G401.6 (cell line): ENCODE measurements around the gene BACE1.
A peak's percentile ranks its signal among the peaks of the same experiment; 100 is the strongest.
"Not testable (repeated sequence)": the region's sequence is repeated elsewhere in the genome, so short reads cannot be mapped to it uniquely, and the experiment has no call there.

Experiments used
- FAIRE-seq: peaks from 2 replicates; lab custom pipeline; 2012; peaks lifted over from hg19 to GRCh38; lab: Jason Lieb, UNC

BACE1 gene

DNA sequence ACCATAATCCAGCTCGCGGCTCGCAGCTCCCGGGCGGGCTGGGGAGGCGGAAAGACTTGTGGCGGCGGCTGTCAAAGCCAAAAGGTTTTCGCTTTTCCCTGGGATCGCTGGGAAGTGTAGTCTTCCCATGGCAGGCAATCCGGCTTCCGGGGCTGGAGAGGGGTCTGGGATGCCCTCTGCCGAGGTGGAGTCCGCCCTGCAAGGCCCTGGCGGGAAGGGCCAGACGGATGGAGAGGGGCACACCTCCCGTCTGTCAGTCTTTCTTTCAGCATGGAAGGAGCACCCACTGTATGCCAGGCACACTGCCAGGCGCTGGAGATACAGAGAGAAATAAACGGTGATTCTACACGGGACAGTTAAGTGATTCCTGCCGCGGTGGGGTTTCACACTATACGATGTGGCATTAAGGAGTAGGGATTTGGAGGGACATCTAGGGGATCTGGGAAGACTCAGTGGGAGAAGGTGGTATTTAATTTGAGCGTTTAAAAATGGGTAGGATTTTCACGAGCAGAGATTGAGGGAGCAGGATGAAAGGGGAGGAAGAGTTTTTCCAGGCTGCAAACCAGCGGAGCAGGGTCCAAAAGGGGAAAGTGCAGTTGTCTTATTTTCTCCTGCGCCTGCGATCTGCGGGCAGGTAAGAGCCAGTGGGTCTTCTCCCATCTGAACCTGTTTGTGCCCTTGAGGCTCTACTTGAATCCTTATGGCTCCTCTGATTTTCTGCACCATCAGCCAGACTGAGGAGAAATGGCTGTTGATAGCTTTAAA lies at the start of gene BACE1:
TSS of gene BACE1 (minus strand) at position 60 of the 765 bp plus-strand sequence. CDS start 461 bp downstream, outside the sequence.
- peak; percentile 96 for FAIRE-seq

DNA sequence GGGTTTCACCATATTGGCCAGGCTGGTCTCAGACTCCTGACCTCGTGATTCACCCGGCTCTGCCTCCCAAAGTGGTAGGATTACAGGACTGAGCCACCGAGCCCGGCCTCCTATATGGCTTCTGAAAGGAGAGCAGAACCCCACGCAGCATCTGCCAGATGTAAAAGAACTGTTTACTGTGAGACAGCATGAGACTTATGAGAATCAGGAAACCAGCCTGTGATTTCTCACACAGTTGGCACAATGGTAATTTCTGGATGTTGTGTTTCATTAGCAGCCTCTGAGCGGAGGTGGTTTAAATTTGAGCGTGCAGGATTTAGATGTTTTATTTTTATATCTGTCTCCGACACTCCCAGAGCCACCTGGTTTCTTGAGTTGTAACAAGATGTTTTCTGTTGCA lies 45.4 kb upstream of the BACE1 start:
- FAIRE-seq: no peak

DNA sequence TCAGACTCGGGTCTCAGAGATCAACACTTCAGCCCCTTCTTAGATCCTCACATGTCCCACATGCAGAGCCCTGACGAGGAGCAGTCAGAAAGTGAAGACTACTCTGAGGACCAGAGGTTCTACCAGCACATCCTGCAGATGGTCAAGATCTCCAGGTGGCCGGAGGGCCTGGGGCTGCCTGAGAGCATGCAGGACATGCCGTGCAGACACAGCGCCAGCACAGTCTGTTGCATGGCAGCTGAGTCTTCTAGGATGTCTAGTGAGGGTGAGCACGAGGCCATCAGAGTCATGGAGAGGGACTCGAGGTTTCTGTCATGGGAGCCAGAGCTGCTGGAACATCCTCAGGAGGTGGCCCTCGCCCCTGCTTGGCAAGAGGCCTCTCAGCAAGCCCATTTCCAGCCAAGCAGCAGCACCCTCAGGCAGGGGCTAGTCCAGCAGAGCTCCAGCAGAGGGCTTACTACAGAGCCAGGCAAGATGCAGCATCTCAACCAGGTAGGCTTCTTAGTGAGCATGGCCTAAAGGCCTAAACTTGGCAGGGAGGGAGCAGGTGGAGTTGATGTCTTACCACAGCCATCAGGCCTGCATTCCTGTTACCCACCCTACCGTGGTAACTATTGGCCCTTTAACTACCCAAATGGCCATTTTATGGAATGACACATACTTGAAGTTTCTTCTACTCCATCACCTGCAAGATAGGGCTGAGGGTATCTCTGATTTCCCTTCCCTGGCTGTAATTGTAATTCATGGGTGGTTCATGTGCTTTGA lies 40.3 kb upstream of the BACE1 start:
- FAIRE-seq: no peak

DNA sequence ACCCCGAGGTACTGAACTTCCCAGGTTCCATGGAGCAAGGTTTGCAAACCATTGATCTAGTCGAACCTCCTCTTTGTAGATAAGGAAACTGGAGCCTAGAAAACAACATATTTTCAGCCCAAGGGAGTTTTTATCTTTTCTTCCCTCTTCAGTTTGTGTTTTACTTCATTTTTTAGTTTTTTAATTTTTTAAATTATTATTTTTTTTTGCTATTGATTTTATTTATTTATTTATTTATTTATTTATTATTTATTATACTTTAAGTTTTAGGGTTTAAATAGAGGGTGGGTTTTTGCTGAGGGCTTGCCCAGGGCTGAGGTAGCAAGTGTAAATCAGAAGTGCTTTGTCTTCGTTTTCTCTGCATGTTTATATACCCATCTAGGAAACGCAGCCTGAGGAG lies 38.5 kb upstream of the BACE1 start:
- FAIRE-seq: peak; percentile 61

DNA sequence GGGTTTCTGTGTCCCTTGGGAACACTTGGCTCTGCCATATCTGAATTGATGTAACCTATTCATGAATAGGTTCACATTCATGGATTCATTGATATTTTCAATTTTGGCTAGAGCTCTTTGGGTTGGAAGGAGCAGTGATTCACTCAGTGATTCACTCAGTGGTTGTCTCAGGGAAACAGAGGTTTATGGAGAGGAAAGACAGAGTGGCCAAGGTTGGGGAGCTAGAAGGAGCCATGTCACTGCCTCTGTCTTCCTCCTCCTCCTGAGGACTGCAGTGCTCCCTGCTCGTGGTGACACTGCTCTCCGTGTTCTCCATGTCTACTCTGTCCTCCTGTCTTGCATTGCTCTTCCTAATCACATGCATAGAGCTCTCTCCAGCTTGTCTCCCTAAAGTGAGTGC lies 29.0 kb upstream of the BACE1 start:
- FAIRE-seq: no peak

DNA sequence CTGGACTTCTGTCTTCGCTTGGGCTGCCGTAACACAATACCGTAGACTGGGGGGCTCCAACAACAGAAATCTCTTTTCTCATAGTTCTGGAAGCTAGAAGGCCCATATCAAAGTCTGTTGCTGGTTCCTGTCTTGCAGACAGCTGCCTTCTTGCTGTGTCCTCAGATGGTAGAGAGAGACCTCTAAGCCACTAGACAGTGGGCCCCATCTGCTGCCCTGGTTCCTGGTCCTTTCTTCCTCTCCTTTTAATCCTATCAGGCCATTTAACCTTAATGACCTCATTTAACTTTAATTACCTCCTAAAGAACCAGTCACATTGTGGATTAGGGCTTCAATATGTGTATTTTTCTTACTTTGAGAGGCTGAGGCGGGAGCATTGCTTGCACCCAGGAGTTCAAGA lies 21.0 kb upstream of the BACE1 start:
- FAIRE-seq: no peak

DNA sequence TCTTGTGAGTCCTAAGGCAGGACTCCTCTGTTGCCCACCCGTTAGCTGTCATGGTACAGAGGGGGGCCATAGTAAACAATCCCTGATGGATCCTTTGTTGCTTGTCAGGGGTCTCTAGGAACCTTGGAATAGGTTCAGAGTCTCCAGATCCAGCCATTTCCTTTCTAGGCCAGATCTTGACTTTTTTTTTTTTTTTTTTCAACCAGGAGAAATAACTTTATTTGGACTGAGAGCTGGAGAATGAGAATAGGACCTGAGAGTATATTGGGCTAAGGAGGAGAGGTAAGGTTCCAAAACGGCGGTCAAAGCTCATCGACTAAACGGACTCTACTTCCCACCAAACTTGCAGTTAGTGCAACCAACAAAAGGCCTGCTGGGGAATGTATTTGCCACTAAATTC lies 19.3 kb upstream of the BACE1 start:
- no peak for FAIRE-seq

DNA sequence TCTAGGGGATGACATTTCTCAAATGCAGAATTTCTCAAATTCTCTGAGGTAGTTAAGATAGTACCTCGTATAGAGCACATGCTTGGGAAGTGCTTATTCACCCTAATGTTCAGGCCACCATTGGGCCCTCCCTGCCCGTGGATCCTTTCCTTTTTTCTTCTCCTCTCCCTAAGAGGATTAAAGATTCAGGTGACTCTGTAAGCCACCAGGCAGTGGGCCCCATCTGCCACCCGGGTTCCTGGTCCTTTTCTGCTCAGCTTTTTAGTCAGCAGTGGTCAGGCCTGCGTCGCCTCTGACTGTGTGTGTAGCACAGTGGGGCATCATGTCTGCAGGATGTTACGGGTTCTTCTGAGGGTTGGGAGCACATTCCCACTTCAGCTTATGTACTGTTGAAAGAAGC lies 18.8 kb upstream of the BACE1 start:
- FAIRE-seq: no peak

DNA sequence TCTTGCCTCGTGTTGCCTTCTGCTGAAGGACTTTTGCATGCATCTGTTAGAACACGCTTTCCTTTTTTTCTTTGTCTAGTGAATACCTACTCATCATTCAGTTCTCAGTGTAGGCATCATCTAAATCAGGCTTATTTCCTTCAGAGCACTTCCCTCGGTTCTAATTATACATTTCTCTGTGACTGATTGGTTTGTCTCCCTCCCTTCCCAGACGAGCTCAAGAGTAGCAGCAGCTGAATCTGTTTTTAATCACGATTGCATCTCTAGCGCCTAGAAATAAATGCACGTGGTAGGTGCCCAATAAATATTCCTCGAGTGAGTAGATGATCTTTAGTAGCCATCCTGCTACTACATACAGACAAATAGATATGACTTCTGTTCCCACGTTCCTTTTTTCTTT lies 17.9 kb upstream of the BACE1 start:
- no peak for FAIRE-seq

DNA sequence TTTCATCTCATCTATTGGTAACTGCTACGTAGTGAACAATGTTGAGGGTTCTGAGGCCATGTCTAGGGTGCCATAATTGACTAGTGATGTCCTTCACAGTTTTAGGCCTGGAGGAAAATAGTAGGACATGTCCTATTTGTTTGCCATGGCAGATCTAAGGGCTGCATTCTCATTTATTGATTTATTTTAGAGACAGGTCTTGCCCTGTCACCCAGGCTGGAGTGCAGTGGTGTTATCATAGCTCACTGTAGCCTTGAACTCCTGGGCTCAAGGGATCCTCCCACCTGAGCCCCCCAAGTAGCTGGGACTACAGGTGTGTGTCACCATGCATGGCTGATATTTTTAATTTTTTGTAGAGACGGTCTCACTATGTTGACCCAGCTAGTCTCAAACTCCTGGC lies 16.8 kb upstream of the BACE1 start:
- FAIRE-seq: no peak

DNA sequence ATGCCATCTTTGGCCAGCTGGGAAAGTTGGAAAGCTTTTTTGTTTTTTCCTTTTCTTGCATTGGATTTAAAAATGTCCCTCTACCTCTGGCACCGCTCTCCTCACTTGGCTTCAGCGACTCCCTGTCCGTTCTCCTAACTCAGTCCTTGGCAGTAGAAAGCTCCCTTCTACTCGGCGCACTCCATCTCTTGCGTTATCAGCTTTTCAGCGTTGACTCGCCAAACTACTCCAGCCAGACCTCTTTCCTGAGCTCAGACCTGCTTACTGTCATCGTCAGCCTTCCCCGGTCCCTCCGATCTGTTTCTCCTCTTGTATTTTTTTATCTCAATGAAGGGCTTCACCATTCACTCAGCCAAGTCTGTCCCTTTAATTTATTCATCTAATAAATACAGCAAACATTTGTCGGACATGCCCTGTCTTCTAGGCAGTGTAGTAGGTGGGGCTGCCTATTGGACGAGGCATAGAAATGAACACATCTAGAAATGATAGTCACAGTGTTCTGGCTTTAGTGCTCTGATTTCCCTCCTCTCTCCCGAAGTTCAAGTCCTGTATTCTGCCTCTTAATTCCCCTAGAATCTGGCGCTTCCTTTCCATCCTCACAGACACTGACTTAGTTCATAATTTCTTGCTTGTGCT lies 12.4 kb upstream of the BACE1 start:
- no peak for FAIRE-seq

DNA sequence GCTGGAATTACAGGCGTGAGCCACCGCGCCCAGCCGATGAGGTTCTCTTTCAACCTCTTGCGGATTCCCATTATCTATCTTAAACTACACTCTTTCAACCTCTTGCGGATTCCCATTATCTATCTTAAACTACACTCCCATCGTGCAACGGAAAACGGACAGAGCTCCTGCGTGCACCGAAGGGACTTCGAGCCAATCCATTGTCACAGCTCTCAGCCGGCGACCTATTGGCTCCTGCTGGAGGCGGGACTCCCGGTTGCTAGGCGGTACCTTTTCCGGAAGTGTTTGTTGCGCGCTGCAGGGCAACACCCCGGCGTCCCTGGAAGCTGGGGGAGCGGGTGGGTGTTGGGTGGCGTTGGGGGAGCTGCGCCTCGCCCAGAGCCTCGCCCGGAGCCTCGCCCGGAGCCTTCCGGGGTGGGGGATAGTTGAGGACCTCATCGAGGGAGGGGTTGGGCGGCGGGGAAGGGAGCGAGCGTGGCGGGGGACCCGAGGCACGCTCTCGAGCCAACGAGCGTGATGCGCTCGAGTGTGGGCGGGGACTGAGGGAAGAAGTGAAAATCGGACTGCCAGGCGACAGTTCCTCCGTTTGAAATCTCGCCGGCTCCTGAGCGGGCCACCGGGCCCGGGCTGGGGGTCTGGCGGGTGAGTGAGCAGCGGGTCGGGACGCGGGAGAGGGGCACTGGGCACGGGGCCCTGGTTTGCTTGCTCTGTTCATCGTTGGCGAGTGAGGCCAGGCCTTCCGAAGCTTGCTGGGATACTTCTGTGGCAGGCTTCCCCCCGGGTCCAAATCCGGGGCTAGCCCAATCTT lies 11.7 kb upstream of the BACE1 start, which contains the start of gene CEP164:
TSS of gene CEP164 (plus strand) at position 288 of the 808 bp plus-strand sequence. CDS start 10,733 bp downstream, outside the sequence.
- peak; percentile 96 for FAIRE-seq

DNA sequence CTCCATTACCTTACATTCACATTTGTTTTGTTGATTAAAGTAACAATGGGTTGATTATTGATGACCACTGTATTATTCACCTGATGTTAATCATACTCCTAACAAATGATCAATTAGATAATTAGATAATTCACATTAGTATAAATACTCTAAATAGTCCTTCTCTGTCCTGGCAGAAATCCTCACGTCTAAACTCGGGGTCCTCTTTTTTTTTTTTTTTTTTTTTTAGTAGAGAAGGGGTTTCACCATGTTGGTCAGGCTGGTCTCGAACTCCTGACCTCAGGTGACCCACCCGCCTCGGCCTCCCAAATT lies 11.2 kb upstream of the BACE1 start:
- FAIRE-seq: not testable (repeated sequence)

DNA sequence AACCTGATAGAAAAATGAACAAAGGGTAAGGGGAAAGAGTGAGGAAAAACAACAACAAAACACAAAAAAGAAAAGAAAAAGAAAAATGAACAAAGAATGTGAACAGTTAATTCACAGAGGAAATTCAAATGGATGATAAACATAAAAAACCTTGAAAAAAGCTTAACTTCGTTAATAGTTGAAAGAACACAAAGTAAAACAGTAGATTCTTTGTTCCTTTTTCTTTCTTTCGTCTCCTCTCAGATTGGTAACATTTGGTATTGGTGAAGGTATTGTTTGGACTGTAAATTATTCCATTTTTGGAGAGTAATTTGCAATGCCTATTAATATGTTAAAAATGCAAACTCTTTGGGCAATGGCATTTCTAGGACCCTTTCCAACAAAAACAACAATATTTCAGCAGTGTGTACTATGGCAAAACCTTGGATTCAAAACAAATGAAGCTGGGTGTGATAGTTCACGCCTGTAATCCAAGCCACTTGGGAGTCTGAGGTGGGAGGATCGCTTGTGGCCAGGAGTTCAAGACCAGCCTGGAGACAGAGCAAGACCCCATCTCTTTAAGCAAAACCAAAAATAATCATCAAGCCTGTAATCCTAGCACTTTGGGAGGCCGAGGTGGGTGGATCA lies 3.3 kb upstream of the BACE1 start:
- no peak for FAIRE-seq

DNA sequence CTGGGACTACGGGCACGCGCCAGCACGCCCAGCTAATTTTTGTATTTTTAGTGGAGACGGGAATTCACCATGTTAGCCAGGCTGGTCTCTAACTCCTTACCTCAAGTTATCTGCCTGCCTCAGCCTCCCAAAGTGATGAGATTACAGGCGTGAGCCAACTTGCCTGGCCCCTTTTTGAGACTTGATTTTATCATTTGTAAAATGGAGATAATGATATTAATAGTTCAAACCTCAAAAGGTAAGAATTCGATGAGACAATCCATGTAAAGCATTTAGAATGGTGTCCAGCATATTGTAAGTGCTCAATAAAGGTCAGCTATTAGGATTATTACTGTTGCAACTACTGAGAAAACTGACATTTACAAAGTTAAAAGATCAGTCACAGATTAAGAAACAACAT lies 2.7 kb upstream of the BACE1 start:
- FAIRE-seq: no peak

DNA sequence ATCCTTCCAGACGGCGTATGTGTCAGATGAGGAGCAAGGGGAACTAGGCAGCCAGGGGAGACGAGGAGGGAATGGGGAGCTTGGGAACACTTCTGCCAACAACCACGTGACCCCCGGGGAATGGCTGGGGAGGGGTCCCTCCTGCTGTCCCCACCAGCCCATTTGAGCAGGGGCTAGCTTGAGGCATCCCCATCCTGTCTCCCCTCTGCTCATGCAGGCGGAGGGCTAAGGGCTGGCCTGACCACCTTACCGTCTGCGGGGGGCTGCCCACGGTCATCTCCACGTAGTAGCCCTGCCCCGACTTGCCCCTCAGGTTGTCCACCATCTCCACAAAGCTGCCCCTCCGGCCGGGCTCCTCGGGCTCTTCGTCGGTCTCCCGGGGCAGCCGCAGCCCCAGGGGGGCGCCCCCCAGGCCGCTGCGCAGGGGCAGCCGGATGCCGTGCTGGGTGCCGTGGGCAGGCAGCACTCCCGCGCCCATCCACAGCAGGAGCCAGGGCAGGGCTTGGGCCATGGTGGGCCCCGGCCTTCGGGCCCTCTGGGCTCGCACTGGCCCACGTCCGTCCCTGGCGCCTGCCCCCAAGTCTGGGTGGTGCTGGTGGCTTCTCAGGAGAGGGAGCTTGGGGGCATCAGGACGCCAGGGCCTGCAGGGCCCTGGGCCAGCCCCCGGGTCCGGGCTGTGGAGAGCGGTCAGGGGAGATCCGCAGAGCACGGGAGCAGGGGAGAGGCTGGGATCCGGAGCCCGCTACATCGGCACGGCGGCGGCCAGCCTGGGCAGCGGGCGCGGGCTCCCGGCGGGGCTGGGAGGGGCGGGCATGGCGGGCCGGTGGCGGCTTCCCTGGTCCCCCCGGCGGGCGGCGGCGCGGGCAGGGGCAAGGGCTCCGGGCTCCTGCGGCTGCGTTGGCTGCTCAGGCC lies 515 bp downstream of the BACE1 start:
- no peak for FAIRE-seq

DNA sequence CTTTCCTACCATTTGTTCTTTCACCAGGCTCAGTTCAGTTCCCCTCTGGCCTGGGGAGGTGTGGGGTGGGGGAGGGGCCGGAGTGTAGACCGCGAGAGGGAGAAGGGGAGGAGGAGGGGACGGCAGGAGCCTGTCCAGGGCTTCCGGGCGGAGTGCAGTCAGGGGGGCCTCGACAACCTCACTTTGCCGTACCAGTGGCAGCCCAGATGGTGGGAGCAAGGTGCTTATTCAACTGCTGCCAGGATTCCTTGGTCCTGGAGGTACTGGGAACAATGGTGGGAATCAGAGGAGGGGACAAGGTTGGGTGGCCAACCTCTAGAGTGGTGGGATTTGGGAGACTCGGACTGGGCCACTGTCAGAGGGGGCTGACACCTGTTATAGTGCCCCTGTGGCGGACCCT lies 1.2 kb downstream of the BACE1 start:
- FAIRE-seq: no peak

DNA sequence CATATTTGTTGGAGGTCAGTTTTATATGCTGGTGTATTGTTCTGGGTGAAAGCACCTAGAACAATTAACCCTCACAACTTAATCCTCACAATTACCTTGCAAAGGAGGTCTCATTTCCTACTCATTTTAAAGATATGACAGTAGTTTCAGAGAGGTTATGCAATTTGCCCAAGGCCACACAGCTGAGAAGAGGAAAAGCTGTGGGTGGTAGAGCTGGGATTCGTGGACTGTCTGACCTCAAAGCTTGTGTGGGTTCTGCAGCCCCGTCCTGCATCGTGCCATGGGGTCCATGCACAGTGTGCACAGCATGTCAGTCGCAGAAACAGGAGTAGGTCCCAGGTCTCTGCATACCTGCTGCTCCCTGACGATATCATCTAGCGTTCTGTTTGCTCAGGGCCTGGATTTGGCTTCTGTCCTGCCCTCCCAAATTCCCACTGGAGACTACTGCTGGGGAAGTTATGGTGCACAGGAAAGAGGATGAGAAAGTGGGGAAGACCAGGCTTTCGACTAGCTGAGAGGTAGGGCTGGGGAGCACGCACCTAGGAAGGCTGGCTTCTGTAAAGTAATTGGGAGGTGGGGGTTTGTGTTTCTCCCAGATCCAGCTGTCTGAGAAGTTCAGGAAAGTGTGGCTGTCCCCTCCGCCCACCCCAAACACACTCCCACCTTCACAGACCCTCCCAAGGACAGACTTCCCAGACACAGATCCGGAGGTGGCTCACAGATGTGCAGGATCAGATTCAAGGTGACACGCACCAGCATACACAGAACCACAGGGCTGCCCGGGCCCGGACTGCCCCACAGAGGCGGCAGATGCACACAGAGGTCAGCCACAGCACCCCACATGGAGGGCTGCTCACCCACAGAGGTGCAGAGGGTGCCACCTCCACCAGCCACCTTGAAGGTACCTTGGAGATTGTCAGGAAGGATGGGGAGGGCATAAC lies 2.0 kb downstream of the BACE1 start:
- FAIRE-seq: no peak

DNA sequence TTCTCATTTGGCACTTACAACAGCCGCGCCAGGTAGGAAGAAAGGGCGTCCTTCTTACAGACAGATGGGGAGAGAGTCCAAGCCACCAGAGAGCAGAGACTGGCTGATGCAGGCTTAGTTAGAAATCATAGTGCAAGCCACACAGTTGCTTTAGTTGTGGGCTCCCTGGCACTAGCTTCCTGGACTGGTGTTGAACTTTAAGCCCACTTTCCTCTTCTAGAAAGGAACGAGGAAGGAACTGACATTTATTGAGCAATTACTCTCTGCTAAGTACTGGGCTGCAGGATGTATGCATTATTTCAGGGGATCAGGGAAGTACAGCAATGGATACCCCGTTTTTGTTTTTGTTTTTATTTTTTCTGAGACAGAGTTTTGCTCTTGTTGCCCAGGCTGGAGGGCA lies 3.0 kb downstream of the BACE1 start:
- no peak for FAIRE-seq

DNA sequence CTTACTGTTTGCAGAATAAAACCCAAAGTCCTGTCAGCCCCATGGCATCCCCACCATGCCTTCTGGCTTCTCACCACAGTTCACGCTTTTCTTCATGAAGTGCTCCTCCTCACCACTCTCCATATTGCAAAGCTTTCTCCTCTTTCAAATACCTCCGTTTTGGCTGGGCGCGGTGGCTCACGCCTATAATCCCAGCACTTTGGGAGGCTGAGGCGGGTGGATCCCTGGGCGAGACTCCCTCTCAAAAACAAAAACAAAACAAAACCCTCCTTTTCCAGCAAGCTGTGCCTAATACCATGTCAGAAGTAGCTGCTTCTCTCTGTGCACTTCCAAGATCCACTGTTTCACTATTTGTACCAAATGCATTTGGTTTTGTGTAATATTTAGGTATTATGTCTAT lies 6.7 kb downstream of the BACE1 start:
- no peak for FAIRE-seq
